Occipital lobe (tissue), 2 donors: ENCODE measurements around the gene IL1RAPL1. TPM values are rescaled to one million over a fixed set of nuclear protein-coding genes. Genes with fewer than 3 reads are reported as not detected.

Experiments
- DNase-seq: peaks from one replicate; lab custom pipeline; 2025; lab: John Stamatoyannopoulos, UW
- total RNA-seq: library from RNA; depleted of rRNA; stranded (reverse); fragments of >200 nt; gene quantifications from one replicate; pipeline ENCODE4 v1.2.3, GENCODE V29; 2014

The IL1RAPL1 gene
- total RNA-seq, 1 donor from 2014 or later: 17.0 TPM

DNA sequence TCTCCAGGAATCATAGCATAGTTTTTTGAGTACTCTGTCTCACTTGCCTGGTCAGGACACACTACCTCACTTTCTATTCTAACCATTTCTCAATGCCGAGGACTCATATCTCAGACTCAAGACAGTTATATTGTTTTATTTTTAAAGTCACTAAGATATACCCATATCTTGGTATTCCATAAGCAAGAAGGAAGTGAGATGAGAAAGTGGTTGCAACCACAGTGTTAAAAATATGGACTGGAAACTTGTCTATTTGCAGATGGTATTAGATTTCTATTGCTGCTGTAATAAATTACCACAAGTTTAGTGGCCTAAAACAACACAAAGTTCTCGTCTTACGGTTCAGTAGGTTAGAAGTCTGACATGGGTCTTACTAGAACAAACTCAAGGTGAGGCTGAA lies 1283.4 kb downstream of the IL1RAPL1 start:
- DNase-seq: no peak

- DNase-seq: no peak
Observed at GRCh38 chrX:29872831-29873230, 1285.6 kb downstream of the IL1RAPL1 start.

- DNase-seq: no peak
Observed at GRCh38 chrX:29876733-29877132, 1289.5 kb downstream of the IL1RAPL1 start.

- DNase-seq: no peak
Observed at GRCh38 chrX:29880977-29881376, 1293.7 kb downstream of the IL1RAPL1 start.

- DNase-seq: no peak
Observed at GRCh38 chrX:29890004-29890403, 1302.8 kb downstream of the IL1RAPL1 start.

GRCh38 chrX:29890646-29891200 lies 1303.5 kb downstream of the IL1RAPL1 start:
- no peak for DNase-seq

GRCh38 chrX:29902004-29902403 lies 1314.8 kb downstream of the IL1RAPL1 start:
- no peak for DNase-seq

GRCh38 chrX:29903360-29903759 lies 1316.1 kb downstream of the IL1RAPL1 start:
- DNase-seq: no peak

DNA sequence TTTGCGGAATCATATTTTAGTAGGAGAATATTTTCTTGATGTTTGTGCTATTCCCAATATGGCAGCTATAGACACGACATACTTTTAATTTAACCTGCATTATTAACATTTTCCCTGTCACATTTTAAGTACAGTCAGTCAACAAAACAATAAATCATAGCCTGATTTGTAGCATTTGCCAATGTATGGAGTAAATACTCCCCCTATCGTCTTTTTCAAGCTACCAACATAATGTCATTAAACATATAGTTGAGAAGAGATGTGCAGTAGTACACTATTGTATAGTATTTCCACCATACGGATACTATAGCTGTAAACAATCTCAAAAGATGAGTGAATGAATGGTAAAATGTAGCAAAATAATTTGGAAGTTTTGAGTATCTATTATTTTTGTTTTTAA lies 1324.4 kb downstream of the IL1RAPL1 start:
- DNase-seq: no peak

DNA sequence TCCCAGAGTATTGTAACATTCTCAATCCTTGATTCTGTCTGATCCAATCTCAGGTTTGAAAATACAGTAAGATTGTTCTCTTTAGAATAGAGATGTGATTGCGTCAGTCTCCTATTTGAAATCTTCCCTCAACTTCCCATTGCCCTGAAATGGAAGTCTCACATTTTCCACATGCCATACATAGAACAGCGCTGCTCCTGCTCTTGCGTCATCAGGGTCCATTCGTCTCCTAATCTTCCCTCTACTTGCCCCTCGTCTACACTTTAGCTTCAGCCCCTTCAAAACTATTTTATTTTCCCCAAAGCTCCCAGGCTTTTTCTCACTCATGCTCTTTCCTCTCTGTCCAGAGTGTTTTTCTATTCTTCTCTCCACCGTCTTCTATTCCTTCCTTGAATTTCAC lies 1326.4 kb downstream of the IL1RAPL1 start:
- DNase-seq: no peak

DNA sequence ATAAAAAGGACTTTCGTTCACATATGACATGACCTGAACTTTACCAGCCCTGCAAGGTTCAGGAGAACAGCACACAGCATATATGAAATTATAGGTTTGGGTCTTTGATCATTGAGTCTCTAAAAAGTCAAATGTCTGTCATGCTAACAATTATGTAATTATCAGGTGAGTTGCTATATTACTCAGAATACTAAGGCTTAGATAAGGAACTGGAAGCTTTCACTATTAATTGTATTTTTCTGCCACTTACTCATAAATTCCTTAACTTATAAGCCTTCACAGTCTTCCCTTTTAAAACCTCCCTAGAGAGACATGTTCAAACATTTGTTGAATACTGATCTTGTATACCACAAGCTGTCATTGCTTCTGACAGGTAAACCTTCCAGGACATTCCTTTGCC lies 1335.4 kb downstream of the IL1RAPL1 start:
- no peak for DNase-seq

DNA sequence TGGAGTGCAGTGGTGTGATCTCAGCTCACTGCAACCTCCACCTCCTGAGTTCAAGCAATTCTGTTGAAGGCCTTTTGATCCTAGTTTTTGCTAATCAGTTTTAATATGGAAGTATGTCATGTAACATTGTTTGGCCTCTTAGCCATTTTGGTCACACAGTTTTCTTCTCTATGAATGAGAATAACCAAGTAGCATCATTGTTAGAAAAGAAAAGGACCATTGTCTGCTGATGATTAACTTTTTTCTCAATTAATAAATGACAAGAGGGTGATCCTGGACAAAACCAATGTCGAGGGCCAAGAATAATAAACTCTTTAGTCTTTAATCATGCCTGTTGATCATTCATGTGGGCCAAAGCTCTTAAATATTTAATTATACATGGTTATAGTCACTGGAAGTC lies 1338.8 kb downstream of the IL1RAPL1 start:
- DNase-seq: no peak

- DNase-seq: no peak
Observed at GRCh38 chrX:29926659-29927058, 1339.4 kb downstream of the IL1RAPL1 start.

GRCh38 chrX:29935455-29935854 lies 1348.2 kb downstream of the IL1RAPL1 start:
- no peak for DNase-seq

- DNase-seq: no peak
Observed at GRCh38 chrX:29940750-29941149, 1353.5 kb downstream of the IL1RAPL1 start.

DNA sequence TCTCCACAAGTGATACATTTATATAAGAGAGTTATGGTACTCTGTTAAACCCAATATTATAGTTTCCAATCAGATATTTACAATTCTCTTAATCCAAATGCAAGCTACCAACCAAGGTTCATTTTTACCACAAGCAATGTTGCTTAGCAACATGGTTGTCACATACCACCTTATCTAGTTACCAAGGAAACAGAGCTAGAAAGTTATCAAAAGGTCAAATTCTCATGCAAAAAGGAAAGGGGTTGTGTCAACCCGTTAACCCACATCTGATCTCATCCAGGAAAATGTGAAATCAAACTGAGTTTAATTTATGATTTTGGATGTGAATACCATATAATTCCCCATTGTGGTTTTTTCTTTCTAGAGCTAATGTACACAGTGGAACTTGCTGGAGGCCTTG lies 1354.0 kb downstream of the IL1RAPL1 start:
- no peak for DNase-seq

- no peak for DNase-seq
Observed at GRCh38 chrX:29947225-29947624, 1360.0 kb downstream of the IL1RAPL1 start.

- DNase-seq: no peak
Observed at GRCh38 chrX:29948653-29949052, 1361.4 kb downstream of the IL1RAPL1 start.

DNA sequence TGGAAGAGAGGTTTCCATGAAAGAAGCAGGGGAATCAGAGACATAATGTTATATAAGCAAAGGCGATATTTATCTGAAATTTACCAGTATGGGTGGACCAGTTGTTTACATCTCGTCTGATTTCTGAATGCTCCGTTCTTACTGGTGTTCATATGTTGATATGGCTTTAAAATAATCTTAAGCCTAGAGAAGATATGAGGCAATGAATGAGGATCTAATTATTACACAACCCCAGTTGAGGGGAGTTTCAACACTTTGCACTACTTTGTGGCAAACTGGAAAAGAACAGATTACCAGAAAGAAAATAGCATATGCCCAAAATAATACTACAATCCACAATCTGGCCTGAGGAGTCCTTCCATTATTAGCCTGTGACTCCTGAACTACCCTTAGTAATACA lies 1364.8 kb downstream of the IL1RAPL1 start:
- DNase-seq: no peak

DNA sequence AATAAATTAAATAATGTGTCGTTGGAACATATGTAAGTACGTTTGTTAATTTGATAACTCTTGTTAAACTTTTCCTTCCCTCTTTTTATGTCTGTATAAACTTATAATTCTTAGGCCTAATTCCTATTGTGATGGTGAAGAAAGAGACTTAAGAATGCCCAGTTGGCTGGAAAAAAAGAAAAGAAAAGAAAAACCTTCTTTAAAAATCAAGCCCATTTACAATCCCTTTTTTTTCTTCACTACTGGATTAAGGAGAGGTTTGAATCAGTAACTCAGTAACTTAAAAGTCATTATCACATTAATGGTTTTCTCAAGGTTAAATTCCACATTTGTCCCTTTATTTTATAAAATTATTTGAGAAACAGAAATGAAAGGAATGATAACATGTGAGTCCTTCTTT lies 1374.8 kb downstream of the IL1RAPL1 start:
- DNase-seq: no peak

DNA sequence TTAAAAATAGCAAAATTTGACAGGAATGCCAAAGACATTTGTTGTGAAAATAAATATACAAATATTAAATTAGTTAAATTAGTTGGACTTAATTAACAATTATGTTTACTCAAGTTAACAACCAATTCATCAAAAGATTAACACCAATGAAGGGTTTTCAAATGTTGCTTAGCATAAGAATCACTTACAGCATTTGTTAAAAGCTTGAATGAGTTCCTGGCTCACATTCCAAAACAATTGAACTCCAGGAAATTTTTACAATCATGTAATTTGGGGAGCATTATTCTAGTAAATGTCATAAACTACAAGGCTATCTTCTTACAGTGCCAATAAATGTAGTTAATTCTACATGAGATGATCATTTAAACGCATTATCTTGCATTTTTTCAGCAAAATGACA lies 1378.4 kb downstream of the IL1RAPL1 start:
- no peak for DNase-seq

GRCh38 chrX:29992083-29992482 lies 1404.8 kb downstream of the IL1RAPL1 start:
- no peak for DNase-seq

GRCh38 chrX:30005813-30006212 lies 1418.6 kb downstream of the IL1RAPL1 start:
- DNase-seq: no peak
